ENCODE measurements around the gene SLC16A4. TPM values are rescaled to one million over a fixed set of nuclear protein-coding genes. Genes with fewer than 3 reads are reported as not detected.
A peak's percentile ranks its signal among the peaks of the same experiment; 100 is the strongest.

SLC16A4 gene
- total and polyA plus RNA-seq, 10 of the 15 experiments (the other 5 are each of a cell fraction or from before 2014, with no cell fraction given), result 0.13 to 2.2 (median 0.26) TPM; not detected in 1

DNA sequence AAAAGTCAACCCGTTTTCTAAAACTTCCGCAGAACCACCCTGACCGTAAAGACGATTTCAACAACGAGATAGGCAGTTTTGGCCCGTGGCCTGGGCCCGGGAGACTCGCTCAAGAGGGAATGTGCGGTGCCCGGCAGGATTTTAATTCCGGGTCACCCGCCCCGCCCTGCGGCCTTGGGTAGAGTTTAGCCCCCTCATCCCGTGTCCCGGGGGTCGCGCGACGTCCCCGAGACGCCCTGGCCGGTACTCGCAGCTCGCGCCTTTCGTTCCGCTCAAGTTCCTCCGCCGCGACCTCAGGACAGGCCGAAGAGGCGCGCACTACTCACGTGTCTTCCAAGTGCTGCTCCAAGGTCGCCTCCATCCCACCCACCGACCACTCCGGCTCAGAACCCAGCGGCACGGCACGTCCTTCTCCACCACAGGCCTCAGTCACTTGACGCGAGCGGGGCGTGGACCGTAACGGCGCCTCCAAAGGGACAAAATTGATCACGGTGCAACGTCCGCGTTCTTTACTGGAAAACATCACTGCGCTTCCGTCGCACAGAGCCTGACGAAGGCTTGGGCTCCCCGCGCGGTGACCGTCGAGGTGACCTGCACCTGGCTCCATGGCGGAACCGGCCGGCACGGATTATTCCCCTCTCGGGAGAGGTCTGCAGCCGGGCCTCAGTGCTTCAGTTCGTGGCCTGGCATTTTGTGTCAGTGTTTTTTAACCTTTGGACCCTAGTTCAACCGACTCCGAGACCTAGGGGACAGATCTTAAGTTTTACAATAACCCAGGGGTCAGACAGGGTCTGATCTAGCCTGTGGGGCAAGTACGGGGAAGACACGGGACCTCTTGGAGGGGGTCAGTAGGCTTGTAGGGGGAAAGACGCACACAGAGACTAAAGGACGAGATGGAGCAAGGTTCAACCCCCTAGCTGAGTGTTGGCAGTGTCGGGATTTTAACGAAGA, 16.7 kb upstream of the SLC16A4 start, which contains the start of gene LAMTOR5 (continued):
- no peak for TF ChIP-seq E2F4 (IDR thresholded peaks at IDR 0.05; ENCODE audit: low read depth, low read length)
- no peak for TF ChIP-seq FOS (IDR thresholded peaks at IDR 0.05; ENCODE audit: borderline replicate concordance, extremely low read depth, insufficient read length)
- no peak for TF ChIP-seq IRF5 (IDR thresholded peaks at IDR 0.05; ENCODE audit: borderline replicate concordance)
- no peak for TF ChIP-seq KAT2A (conservative IDR thresholded peaks at IDR 0.05; ENCODE audit: control insufficient read depth, low read depth, low read length)
- TF ChIP-seq RELA (IDR thresholded peaks at IDR 0.05; ENCODE audit: borderline replicate concordance, partially characterized antibody), result peak; percentile 60
- TF ChIP-seq GATAD2B (conservative IDR thresholded peaks at IDR 0.05; ENCODE audit: low read depth), result peak; percentile 86
- no peak for TF ChIP-seq ETV6 (conservative IDR thresholded peaks at IDR 0.05 in 1 of 2, IDR thresholded peaks at IDR 0.05 in 1 of 2; ENCODE audit: borderline replicate concordance in 1 of 2, low read depth in 1 of 2)
- TF ChIP-seq EP300 (IDR thresholded peaks at IDR 0.05; ENCODE audit: borderline replicate concordance in 1 of 2, control insufficient read depth in 1 of 2, low read depth in 2 of 2, low read length in 2 of 2), result peak; percentile 22 to 49; a peak in 2 of 4 replicates
- peak; percentile 70 for TF ChIP-seq ATF7 (IDR thresholded peaks at IDR 0.05; ENCODE audit: low read depth)
- no peak for TF ChIP-seq EZH2 (IDR thresholded peaks at IDR 0.05; ENCODE audit: borderline replicate concordance, control insufficient read depth, low read depth, low read length)
- peak; percentile 92 for TF ChIP-seq CBFB (IDR thresholded peaks at IDR 0.05; ENCODE audit: low read depth)
- TF ChIP-seq STAT3 (IDR thresholded peaks at IDR 0.05; ENCODE audit: low read depth, low read length), result no peak
- TF ChIP-seq, protein P1, sequence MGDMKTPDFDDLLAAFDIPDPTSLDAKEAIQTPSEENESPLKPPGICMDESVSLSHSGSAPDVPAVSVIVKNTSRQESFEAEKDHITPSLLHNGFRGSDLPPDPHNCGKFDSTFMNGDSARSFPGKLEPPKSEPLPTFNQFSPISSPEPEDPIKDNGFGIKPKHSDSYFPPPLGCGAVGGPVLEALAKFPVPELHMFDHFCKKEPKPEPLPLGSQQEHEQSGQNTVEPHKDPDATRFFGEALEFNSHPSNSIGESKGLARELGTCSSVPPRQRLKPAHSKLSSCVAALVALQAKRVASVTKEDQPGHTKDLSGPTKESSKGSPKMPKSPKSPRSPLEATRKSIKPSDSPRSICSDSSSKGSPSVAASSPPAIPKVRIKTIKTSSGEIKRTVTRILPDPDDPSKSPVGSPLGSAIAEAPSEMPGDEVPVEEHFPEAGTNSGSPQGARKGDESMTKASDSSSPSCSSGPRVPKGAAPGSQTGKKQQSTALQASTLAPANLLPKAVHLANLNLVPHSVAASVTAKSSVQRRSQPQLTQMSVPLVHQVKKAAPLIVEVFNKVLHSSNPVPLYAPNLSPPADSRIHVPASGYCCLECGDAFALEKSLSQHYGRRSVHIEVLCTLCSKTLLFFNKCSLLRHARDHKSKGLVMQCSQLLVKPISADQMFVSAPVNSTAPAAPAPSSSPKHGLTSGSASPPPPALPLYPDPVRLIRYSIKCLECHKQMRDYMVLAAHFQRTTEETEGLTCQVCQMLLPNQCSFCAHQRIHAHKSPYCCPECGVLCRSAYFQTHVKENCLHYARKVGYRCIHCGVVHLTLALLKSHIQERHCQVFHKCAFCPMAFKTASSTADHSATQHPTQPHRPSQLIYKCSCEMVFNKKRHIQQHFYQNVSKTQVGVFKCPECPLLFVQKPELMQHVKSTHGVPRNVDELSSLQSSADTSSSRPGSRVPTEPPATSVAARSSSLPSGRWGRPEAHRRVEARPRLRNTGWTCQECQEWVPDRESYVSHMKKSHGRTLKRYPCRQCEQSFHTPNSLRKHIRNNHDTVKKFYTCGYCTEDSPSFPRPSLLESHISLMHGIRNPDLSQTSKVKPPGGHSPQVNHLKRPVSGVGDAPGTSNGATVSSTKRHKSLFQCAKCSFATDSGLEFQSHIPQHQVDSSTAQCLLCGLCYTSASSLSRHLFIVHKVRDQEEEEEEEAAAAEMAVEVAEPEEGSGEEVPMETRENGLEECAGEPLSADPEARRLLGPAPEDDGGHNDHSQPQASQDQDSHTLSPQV (IDR thresholded peaks at IDR 0.05), result 0 out of 2 replicates have a peak, but pooled peaks have one; percentile 29
- peak; percentile 73 for TF ChIP-seq RAD51 (IDR thresholded peaks at IDR 0.05)
- TF ChIP-seq ZNF274 (IDR thresholded peaks at IDR 0.05; ENCODE audit: insufficient read depth, insufficient read length), result no peak
- TF ChIP-seq, protein P2, sequence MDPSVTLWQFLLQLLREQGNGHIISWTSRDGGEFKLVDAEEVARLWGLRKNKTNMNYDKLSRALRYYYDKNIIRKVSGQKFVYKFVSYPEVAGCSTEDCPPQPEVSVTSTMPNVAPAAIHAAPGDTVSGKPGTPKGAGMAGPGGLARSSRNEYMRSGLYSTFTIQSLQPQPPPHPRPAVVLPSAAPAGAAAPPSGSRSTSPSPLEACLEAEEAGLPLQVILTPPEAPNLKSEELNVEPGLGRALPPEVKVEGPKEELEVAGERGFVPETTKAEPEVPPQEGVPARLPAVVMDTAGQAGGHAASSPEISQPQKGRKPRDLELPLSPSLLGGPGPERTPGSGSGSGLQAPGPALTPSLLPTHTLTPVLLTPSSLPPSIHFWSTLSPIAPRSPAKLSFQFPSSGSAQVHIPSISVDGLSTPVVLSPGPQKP (IDR thresholded peaks at IDR 0.05; ENCODE audit: low read depth, low read length), result peak; percentile 66
- no peak for TF ChIP-seq SMAD1 (IDR thresholded peaks at IDR 0.05; ENCODE audit: low read depth, partially characterized antibody)
- peak; percentile 68; the same call in 1 of the 2 replicates for TF ChIP-seq PAX5 (IDR thresholded peaks at IDR 0.05; ENCODE audit: borderline replicate concordance, low read depth, low read length)
- peak; percentile 55 for TF ChIP-seq USF2 (IDR thresholded peaks at IDR 0.05; ENCODE audit: borderline replicate concordance, low read depth, low read length)
